HEK293 (cell line): Measurements from ENCODE around the gene ZMYND12.

Experiments used
- CTCF ChIA-PET: fragments of 350-600 bp; formaldehyde crosslinking; extraction: SDS; loops from one replicate; lab custom pipeline; 2021; ENCODE audit warnings: antibody characterized with exemption; lab: Yijun Ruan, JAX
- POLR2A ChIA-PET: fragments of 300-600 bp; formaldehyde crosslinking; extraction: SDS; loops from one replicate; lab custom pipeline; 2020; ENCODE audit warnings: antibody characterized with exemption, inconsistent platforms; lab: Yijun Ruan, JAX
- H3K27ac ChIP-seq: fragments of 200-500 bp; sonication (Bioruptor generic); 2 replicates; pipeline ENCODE4 v1.5.1; 2014; ENCODE audit warnings: low read depth, low read length, control low read depth, inconsistent platforms; ENCODE audit errors: extremely low read depth
- H3K36me3 ChIP-seq, 2 experiments: fragments of 200-500 bp in 1 of 2; sonication (Bioruptor generic) in 1 of 2; 1 replicate in 1 of 2; 2 replicates in 1 of 2; pipeline ENCODE4 v1.5.1; 2014 to 2017; ENCODE audit warnings: inconsistent platforms in 2 of 2, low read length in 2 of 2; ENCODE audit not compliant: control insufficient read depth in 2 of 2, insufficient read depth in 1 of 2
- H3K4me1 ChIP-seq: fragments of 200-500 bp; sonication (Bioruptor generic); 2 replicates; pipeline ENCODE4 v1.5.1; 2014; ENCODE audit warnings: mild to moderate bottlenecking, low read length, inconsistent platforms; ENCODE audit not compliant: control insufficient read depth, insufficient read depth
- H3K4me3 ChIP-seq: 2 replicates; pipeline ENCODE4 v1.5.1; 2011; ENCODE audit warnings: low read depth, mild to moderate bottlenecking, control low read depth, low read length, moderate library complexity
- H3K9me3 ChIP-seq: fragments of 200-500 bp; sonication (Bioruptor generic); 2 replicates; pipeline ENCODE4 v1.5.1; 2014; ENCODE audit warnings: low read depth, low read length, inconsistent platforms; ENCODE audit not compliant: control insufficient read depth, insufficient read depth
- BCL11B ChIP-seq: fragments of 450-650 bp; formaldehyde crosslinking; IDR thresholded peaks from 2 replicates; pipeline ENCODE4 v1.5.1; 2016; ENCODE audit warnings: low read depth, missing biosample characterization, missing genetic modification characterization
- IKZF3 ChIP-seq: fragments of 450-650 bp; IDR thresholded peaks from 2 replicates; pipeline ENCODE4 v1.5.0; 2018; ENCODE audit warnings: missing biosample characterization, mild to moderate bottlenecking, missing genetic modification characterization, moderate library complexity
- MZF1 ChIP-seq: fragments of 450-650 bp; formaldehyde crosslinking; IDR thresholded peaks from 2 replicates; pipeline ENCODE4 v1.5.1; 2017; ENCODE audit warnings: missing biosample characterization, missing genetic modification characterization, borderline replicate concordance
- OSR2 ChIP-seq: fragments of 450-650 bp; formaldehyde crosslinking; IDR thresholded peaks from 2 replicates; pipeline ENCODE4 v1.5.1; 2016; ENCODE audit warnings: missing biosample characterization, missing genetic modification characterization
- TRIM28 ChIP-seq: IDR thresholded peaks from 2 replicates; pipeline ENCODE4 v1.6.1; 2011; ENCODE audit warnings: low read length, control low read depth, borderline replicate concordance
- ZBTB21 ChIP-seq: fragments of 450-650 bp; formaldehyde crosslinking; IDR thresholded peaks from 2 replicates; pipeline ENCODE4 v1.5.1; 2017; ENCODE audit warnings: missing biosample characterization, missing genetic modification characterization
- ZFP3 ChIP-seq: fragments of 450-650 bp; formaldehyde crosslinking; IDR thresholded peaks from 2 replicates; pipeline ENCODE4 v1.5.1; 2016; ENCODE audit warnings: low read depth, missing biosample characterization, missing genetic modification characterization
- ZNF112 ChIP-seq: fragments of 450-650 bp; formaldehyde crosslinking; IDR thresholded peaks from 2 replicates; pipeline ENCODE4 v1.5.0; 2017; ENCODE audit warnings: missing biosample characterization, missing genetic modification characterization
- ZNF121 ChIP-seq: fragments of 450-650 bp; formaldehyde crosslinking; IDR thresholded peaks from 2 replicates; pipeline ENCODE4 v1.5.1; 2016; ENCODE audit warnings: missing biosample characterization, missing genetic modification characterization
- ZNF138 ChIP-seq: fragments of 450-650 bp; formaldehyde crosslinking; IDR thresholded peaks from 2 replicates; pipeline ENCODE4 v1.5.1; 2016; ENCODE audit warnings: missing biosample characterization, missing genetic modification characterization, borderline replicate concordance
- ZNF23 ChIP-seq: fragments of 450-650 bp; formaldehyde crosslinking; IDR thresholded peaks from 2 replicates; pipeline ENCODE4 v1.5.1; 2016; ENCODE audit warnings: missing biosample characterization, missing genetic modification characterization, borderline replicate concordance
- ZNF280D ChIP-seq: fragments of 450-650 bp; formaldehyde crosslinking; IDR thresholded peaks from 2 replicates; pipeline ENCODE4 v1.5.1; 2016; ENCODE audit warnings: missing biosample characterization, missing genetic modification characterization
- ZNF292 ChIP-seq: fragments of 450-650 bp; formaldehyde crosslinking; IDR thresholded peaks from 2 replicates; pipeline ENCODE4 v1.5.1; 2016; ENCODE audit warnings: low read depth, missing biosample characterization, missing genetic modification characterization, borderline replicate concordance
- ZNF302 ChIP-seq: fragments of 450-650 bp; formaldehyde crosslinking; IDR thresholded peaks from 2 replicates; pipeline ENCODE4 v1.5.1; 2016; ENCODE audit warnings: missing biosample characterization, missing genetic modification characterization, low read depth
- ZNF529 ChIP-seq: fragments of 450-650 bp; formaldehyde crosslinking; IDR thresholded peaks from 2 replicates; pipeline ENCODE4 v1.5.1; 2017; ENCODE audit warnings: missing genetic modification characterization, missing biosample characterization; ENCODE audit not compliant: insufficient replicate concordance
- ZNF600 ChIP-seq: fragments of 450-650 bp; formaldehyde crosslinking; IDR thresholded peaks from 2 replicates; pipeline ENCODE4 v1.5.1; 2016; ENCODE audit warnings: missing biosample characterization, missing genetic modification characterization
- ZNF623 ChIP-seq: fragments of 450-650 bp; formaldehyde crosslinking; IDR thresholded peaks from 2 replicates; pipeline ENCODE4 v1.5.1; 2016; ENCODE audit warnings: missing biosample characterization, missing genetic modification characterization
- ZNF639 ChIP-seq: fragments of 450-650 bp; formaldehyde crosslinking; IDR thresholded peaks from 2 replicates; pipeline ENCODE4 v1.5.1; 2016; ENCODE audit warnings: missing biosample characterization, missing genetic modification characterization
- ZSCAN23 ChIP-seq: fragments of 450-650 bp; formaldehyde crosslinking; IDR thresholded peaks from 2 replicates; pipeline ENCODE4 v1.5.1; 2016; ENCODE audit warnings: missing biosample characterization, missing genetic modification characterization
- ZSCAN4 ChIP-seq: fragments of 450-650 bp; formaldehyde crosslinking; IDR thresholded peaks from 2 replicates; pipeline ENCODE4 v1.5.1; 2017; ENCODE audit warnings: missing biosample characterization, missing genetic modification characterization
- TF ChIP-seq, protein P1 (sequence below): fragments of 450-650 bp; formaldehyde crosslinking; IDR thresholded peaks from 2 replicates; pipeline ENCODE4 v1.5.1; 2016; ENCODE audit warnings: missing biosample characterization, missing genetic modification characterization

Gene ZMYND12

DNA sequence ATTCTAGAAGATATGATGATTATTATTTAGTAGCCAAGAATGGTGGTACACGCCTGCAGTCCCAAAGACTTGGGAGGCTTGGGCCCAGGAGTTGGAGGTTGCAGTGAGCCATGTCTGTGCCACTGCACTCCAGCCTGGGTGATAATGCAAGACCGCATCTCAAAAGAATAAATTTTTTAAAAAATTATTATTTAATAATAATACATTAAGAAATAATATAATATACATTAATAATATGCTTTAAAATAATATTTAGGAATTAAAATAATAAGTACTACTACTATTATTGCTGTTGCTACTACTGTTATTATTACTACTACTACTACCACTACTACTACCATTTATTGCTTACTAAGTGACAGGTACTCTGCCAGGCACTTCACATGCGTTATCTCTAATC, 34.4 kb upstream of the ZMYND12 start:
- no peaks in the 10 kb centered on the region for H3K36me3 ChIP-seq
- POLR2A ChIA-PET, result no interaction called here
- CTCF ChIA-PET, result no interaction called here

DNA sequence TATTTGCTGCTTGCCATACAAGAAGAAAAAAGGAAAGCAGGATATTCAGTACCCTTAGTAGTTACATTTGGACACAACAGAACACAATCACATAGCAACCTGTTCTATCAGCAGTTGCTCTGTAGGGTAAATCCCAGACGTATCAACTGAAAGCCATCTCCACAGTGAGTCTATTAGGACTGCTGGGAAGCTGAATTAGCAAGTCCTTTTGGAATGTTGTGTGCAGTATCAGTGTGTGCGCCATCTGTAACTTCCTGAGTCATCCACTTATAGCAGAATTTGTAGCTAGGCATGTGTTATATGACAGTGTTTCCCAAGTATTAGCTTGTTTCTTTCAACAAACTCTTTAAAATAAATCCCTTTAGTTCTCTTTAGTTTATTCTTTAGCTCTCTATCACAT, 28.6 kb upstream of the ZMYND12 start:
- Histone ChIP-seq H3K4me1 (0 out of 2 replicates have a peak, but pooled peaks cover 3% of the 10 kb centered on the region), H3K9me3 (no peaks in the 10 kb centered on the region), H3K27ac (no peak overlapping the region), H3K36me3 (no peaks in the 10 kb centered on the region), H3K4me3 (no peak overlapping the region)
- CTCF ChIA-PET, result interaction anchor here (0.6 kb wide), 2 partner anchors 118 to 140 kb away, joined by 3 to 7 read pairs; no protein-coding TSS in a partner anchor
- TF ChIP-seq OSR2 (tag by site-specific recombination) (no peak), ZNF302 (tag by site-specific recombination) (no peak), ZNF292 (tag by site-specific recombination) (no peak), ZSCAN4 (tag by site-specific recombination) (peak; percentile 78), ZNF280D (tag by site-specific recombination) (no peak)
- POLR2A ChIA-PET, result interaction anchor here (0.6 kb wide), 2 partner anchors 9 to 873 kb away, joined by 3 to 5 read pairs; no protein-coding TSS in a partner anchor

More for the DNA sequence above, 34.4 kb upstream of the ZMYND12 start:
- TF ChIP-seq ZNF121, result no peak
- no peak for TF ChIP-seq ZSCAN23 (tag by site-specific recombination)
- no peak for TF ChIP-seq ZNF23
- TF ChIP-seq ZNF112, result no peak
- no peak for TF ChIP-seq ZNF623 (tag by site-specific recombination)
- no peak for TF ChIP-seq BCL11B (tag by site-specific recombination)
- TF ChIP-seq ZNF529 (tag by site-specific recombination), result no peak
- Histone ChIP-seq H3K4me3 (no peak overlapping the region), H3K4me1 (no peaks in the 10 kb centered on the region), H3K27ac (no peak overlapping the region), H3K9me3 (no peaks in the 10 kb centered on the region)

GRCh38 chr1:42482635-42483153, 26.9 kb upstream of the ZMYND12 start:
- no peaks in the 10 kb centered on the region for H3K9me3 ChIP-seq
- no peak overlapping the region for H3K4me3 ChIP-seq
- no peaks in the 10 kb centered on the region for H3K36me3 ChIP-seq
- H3K27ac ChIP-seq, result no peak overlapping the region
- POLR2A ChIA-PET, result no interaction called here
- H3K4me1 ChIP-seq, result 0 out of 2 replicates have a peak, but pooled peaks cover 3% of the 10 kb centered on the region
- CTCF ChIA-PET, result no interaction called here
- TF ChIP-seq TRIM28, result peak; percentile 74; the same call in 1 of the 2 replicates
- TF ChIP-seq ZNF600 (tag by site-specific recombination), result no peak
- no peak for TF ChIP-seq ZNF639
- TF ChIP-seq ZFP3, result no peak
- TF ChIP-seq MZF1 (tag by site-specific recombination), result no peak
- TF ChIP-seq, protein P1, sequence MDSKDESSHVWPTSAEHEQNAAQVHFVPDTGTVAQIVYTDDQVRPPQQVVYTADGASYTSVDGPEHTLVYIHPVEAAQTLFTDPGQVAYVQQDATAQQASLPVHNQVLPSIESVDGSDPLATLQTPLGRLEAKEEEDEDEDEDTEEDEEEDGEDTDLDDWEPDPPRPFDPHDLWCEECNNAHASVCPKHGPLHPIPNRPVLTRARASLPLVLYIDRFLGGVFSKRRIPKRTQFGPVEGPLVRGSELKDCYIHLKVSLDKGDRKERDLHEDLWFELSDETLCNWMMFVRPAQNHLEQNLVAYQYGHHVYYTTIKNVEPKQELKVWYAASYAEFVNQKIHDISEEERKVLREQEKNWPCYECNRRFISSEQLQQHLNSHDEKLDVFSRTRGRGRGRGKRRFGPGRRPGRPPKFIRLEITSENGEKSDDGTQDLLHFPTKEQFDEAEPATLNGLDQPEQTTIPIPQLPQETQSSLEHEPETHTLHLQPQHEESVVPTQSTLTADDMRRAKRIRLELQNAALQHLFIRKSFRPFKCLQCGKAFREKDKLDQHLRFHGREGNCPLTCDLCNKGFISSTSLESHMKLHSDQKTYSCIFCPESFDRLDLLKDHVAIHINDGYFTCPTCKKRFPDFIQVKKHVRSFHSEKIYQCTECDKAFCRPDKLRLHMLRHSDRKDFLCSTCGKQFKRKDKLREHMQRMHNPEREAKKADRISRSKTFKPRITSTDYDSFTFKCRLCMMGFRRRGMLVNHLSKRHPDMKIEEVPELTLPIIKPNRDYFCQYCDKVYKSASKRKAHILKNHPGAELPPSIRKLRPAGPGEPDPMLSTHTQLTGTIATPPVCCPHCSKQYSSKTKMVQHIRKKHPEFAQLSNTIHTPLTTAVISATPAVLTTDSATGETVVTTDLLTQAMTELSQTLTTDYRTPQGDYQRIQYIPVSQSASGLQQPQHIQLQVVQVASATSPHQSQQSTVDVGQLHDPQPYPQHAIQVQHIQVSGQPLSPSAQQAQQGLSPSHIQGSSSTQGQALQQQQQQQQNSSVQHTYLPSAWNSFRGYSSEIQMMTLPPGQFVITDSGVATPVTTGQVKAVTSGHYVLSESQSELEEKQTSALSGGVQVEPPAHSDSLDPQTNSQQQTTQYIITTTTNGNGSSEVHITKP, result peak; percentile 75
- no peak for TF ChIP-seq ZNF138
- TF ChIP-seq ZBTB21 (tag by site-specific recombination), result no peak
- no peak for TF ChIP-seq IKZF3 (tag by site-specific recombination)
